KMS-11 (cell line): ENCODE measurements around the gene MAPK12.

Experiments
- H2AFZ ChIP-seq: fragments of 200-600 bp; sonication (generic); 2 replicates; pipeline ENCODE4 v1.6.1; 2016; ENCODE audit warnings: antibody characterized with exemption, mixed run types, low read depth
- H3K27ac ChIP-seq: fragments of 200-600 bp; sonication (generic); 2 replicates; pipeline ENCODE4 v1.6.1; 2016; ENCODE audit warnings: mild to moderate bottlenecking, mixed run types
- H3K27me3 ChIP-seq: fragments of 200-600 bp; sonication (generic); 2 replicates; pipeline ENCODE4 v1.6.1; 2017; ENCODE audit warnings: mild to moderate bottlenecking, low read depth, mixed run types, moderate library complexity; ENCODE audit not compliant: insufficient read depth
- H3K36me3 ChIP-seq: fragments of 200-600 bp; sonication (generic); 2 replicates; pipeline ENCODE4 v1.6.1; 2017; ENCODE audit warnings: mild to moderate bottlenecking, mixed run types; ENCODE audit not compliant: insufficient read depth
- H3K4me1 ChIP-seq: fragments of 200-600 bp; sonication (generic); 2 replicates; pipeline ENCODE4 v1.6.1; 2016; ENCODE audit warnings: mild to moderate bottlenecking, low read depth, mixed run types; ENCODE audit not compliant: poor library complexity, severe bottlenecking
- H3K4me2 ChIP-seq: fragments of 200-600 bp; sonication (generic); 2 replicates; pipeline ENCODE4 v1.7.0; 2016; ENCODE audit warnings: mild to moderate bottlenecking, mixed run types
- H3K4me3 ChIP-seq: fragments of 200-600 bp; sonication (generic); IDR thresholded peaks from 2 replicates; pipeline ENCODE4 v1.6.1; 2017; ENCODE audit warnings: low read depth, low read length, mixed read lengths; ENCODE audit not compliant: insufficient read depth
- H3K79me2 ChIP-seq: fragments of 200-600 bp; sonication (generic); 2 replicates; pipeline ENCODE4 v1.6.1; 2016; ENCODE audit warnings: low read depth, mixed run types; ENCODE audit not compliant: insufficient read depth
- H3K9ac ChIP-seq: fragments of 200-600 bp; sonication (generic); 2 replicates; pipeline ENCODE4 v1.6.1; 2016; ENCODE audit warnings: mild to moderate bottlenecking, mixed run types
- H4K20me1 ChIP-seq: fragments of 200-600 bp; sonication (generic); 2 replicates; pipeline ENCODE4 v1.6.1; 2016; ENCODE audit warnings: mild to moderate bottlenecking, mixed run types; ENCODE audit not compliant: insufficient read depth
- TF ChIP-seq, protein P1 (sequence below): fragments of 200-600 bp; sonication (generic); conservative IDR thresholded peaks from 2 replicates; pipeline ENCODE4 v1.6.1; 2017; ENCODE audit warnings: low read depth, mild to moderate bottlenecking, antibody characterized with exemption, low read length, moderate library complexity, mixed read lengths

Gene MAPK12

GRCh38 chr22:50280708-50281383 lies 19.4 kb upstream of the MAPK12 start:
- no peak overlapping the region for H3K9ac ChIP-seq
- TF ChIP-seq, protein P1, sequence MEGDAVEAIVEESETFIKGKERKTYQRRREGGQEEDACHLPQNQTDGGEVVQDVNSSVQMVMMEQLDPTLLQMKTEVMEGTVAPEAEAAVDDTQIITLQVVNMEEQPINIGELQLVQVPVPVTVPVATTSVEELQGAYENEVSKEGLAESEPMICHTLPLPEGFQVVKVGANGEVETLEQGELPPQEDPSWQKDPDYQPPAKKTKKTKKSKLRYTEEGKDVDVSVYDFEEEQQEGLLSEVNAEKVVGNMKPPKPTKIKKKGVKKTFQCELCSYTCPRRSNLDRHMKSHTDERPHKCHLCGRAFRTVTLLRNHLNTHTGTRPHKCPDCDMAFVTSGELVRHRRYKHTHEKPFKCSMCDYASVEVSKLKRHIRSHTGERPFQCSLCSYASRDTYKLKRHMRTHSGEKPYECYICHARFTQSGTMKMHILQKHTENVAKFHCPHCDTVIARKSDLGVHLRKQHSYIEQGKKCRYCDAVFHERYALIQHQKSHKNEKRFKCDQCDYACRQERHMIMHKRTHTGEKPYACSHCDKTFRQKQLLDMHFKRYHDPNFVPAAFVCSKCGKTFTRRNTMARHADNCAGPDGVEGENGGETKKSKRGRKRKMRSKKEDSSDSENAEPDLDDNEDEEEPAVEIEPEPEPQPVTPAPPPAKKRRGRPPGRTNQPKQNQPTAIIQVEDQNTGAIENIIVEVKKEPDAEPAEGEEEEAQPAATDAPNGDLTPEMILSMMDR, result no peak
- H3K4me2 ChIP-seq, result no peak overlapping the region
- no peak overlapping the region for H3K4me3 ChIP-seq
- H3K4me1 ChIP-seq, result no peaks in the 10 kb centered on the region
- H3K79me2 ChIP-seq, result no peaks in the 10 kb centered on the region
- H3K36me3 ChIP-seq, result no peaks in the 10 kb centered on the region
- H4K20me1 ChIP-seq, result no peaks in the 10 kb centered on the region
- no peak overlapping the region for H2AFZ ChIP-seq
- no peak overlapping the region for H3K27ac ChIP-seq
- no peaks in the 10 kb centered on the region for H3K27me3 ChIP-seq

DNA sequence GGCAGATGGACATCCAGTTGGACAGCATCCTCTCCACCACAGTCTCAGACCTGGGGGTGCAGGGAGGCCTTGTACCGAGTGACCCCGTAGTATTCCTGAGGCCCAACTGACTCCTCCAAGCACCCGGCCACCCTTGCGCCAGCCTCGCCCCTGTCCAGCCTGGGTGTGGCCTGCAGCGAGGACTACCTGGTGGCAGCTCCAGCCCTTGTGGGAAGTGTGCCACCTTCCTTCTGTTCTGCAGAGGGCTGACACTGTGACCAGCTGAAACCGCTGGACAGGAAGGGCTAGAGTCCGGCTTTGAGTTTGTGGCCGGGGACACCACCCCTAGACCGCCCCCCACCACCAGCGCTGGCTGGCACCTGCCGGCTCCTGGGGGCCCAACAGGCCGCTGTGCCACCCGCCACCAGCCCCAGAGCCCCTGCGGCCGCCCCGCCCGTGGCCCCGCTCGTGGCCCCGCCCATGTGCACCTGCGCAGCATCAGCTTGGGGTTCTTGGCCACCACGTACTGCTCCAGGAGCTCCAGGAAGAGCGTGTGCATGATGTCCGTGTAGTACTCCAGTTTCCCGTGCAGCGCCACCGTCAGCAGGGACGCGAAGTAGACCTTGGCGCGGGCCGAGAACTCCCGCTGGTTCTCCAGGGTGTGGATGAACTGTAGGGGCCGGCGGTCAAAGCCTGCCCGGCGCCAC lies 18.7 kb upstream of the MAPK12 start:
- Histone ChIP-seq H3K27me3 (no peaks in the 10 kb centered on the region), H3K4me3 (no peak overlapping the region), H2AFZ (no peak overlapping the region), H3K36me3 (no peaks in the 10 kb centered on the region), H3K27ac (no peak overlapping the region), H3K4me1 (no peaks in the 10 kb centered on the region), H4K20me1 (no peaks in the 10 kb centered on the region), H3K9ac (no peak overlapping the region), H3K79me2 (no peaks in the 10 kb centered on the region), H3K4me2 (no peak overlapping the region)
- TF ChIP-seq, protein P1, result no peak

GRCh38 chr22:50278956-50279619 lies 17.6 kb upstream of the MAPK12 start:
- H3K36me3 ChIP-seq, result no peaks in the 10 kb centered on the region

GRCh38 chr22:50278461-50278860 lies 17.0 kb upstream of the MAPK12 start:
- Histone ChIP-seq H3K27me3 (no peaks in the 10 kb centered on the region), H3K27ac (no peak overlapping the region)

More at GRCh38 chr22:50278956-50279619, 17.6 kb upstream of the MAPK12 start:
- H4K20me1 ChIP-seq, result no peaks in the 10 kb centered on the region
- no peaks in the 10 kb centered on the region for H3K79me2 ChIP-seq
- no peak overlapping the region for H3K4me2 ChIP-seq
- peaks cover 2% of the 10 kb centered on the region for H3K4me1 ChIP-seq
- H3K9ac ChIP-seq, result no peak overlapping the region
- TF ChIP-seq, protein P1, result no peak
- H3K27me3 ChIP-seq, result no peaks in the 10 kb centered on the region
- H3K4me3 ChIP-seq, result no peak overlapping the region
- H2AFZ ChIP-seq, result no peak overlapping the region
- no peak overlapping the region for H3K27ac ChIP-seq

More at GRCh38 chr22:50278461-50278860, 17.0 kb upstream of the MAPK12 start:
- Histone ChIP-seq H4K20me1 (no peaks in the 10 kb centered on the region), H3K36me3 (no peaks in the 10 kb centered on the region), H3K4me2 (no peak overlapping the region), H3K9ac (no peak overlapping the region), H2AFZ (no peak overlapping the region), H3K4me1 (peaks cover 4% of the 10 kb centered on the region), H3K4me3 (no peak overlapping the region), H3K79me2 (no peaks in the 10 kb centered on the region)
- TF ChIP-seq, protein P1, result no peak
